ENCODE data around the gene RASGEF1C. TPM values are rescaled to one million over a fixed set of nuclear protein-coding genes. Genes with fewer than 3 reads are reported as not detected.

Gene RASGEF1C
- total RNA-seq (2014; rRNA removed; shearing (Covaris generic); ENCODE audit: low replicate concordance): not detected in 2 replicates

GRCh38 chr5:180209137-180209581 lies at the start of gene RASGEF1C:
RASGEF1C (minus strand) TSS chr5:180209211; CDS start chr5:180138052, 71,159 bp downstream.
- Histone ChIP-seq H4K20me1 (ENCODE audit: insufficient read depth, low read depth, low read length) (no peaks in the 10 kb centered on the region), H3K4me1 (ENCODE audit: low read length) (no peaks in the 10 kb centered on the region), H3K79me2 (ENCODE audit: low read length) (no peaks in the 10 kb centered on the region), H3K27ac (ENCODE audit: low read length) (no peak within 1 kb of the TSS), H3K9ac (ENCODE audit: low read length) (no peak within 1 kb of the TSS), H3K4me2 (ENCODE audit: low read depth, low read length, poor library complexity, severe bottlenecking) (no peak within 1 kb of the TSS), H3K27me3 (ENCODE audit: low read length) (no peaks in the 10 kb centered on the region), H3K4me3 (ENCODE audit: low read length) (no peak within 1 kb of the TSS), H3K9me3 (ENCODE audit: low read length) (no peaks in the 10 kb centered on the region), H3K36me3 (ENCODE audit: insufficient read depth, low read length) (no peaks in the 10 kb centered on the region), H3K9me2 (replicated peaks; ENCODE audit: insufficient read depth, low read length) (no peaks in the 10 kb centered on the region), H2AFZ (ENCODE audit: low read length) (no peak within 1 kb of the TSS)
- DNase-seq: no peak

DNA sequence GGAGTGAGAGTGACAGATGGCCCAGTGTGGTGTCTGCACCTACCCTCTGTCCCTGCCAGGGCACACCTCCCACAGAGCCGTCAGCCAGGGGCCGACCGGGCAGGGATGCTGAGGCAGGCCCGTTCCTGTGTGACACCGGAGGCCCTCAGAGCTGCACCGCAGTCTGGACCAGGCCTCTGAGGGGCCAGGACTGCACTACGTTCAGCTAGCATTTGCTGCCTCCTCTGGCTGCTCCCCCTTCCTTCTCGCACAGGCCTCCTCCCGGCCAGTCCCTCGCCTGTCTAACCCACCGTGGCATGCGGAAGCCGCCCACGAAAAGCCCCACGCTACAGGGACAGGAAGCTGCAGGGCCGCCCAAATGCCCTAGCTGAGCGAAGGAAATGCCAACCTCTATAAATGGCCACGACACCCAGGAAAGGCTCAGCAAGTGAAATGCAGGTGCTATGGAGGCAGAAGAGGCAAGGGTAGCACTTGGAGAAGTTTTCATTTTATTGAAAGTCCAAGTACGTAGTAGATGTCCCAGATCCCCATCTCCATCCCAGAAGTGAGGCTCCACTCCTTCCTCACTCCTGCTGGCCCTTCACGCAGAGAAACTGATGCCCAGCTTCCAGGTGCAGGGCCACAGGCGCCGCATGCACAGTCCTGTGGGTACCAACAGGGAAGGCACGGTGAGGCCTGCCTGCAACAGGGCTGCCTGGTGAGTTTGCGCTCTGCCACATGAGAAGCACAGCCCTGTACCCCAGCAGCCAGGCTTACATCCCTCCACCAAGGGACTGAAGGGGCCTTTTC lies 44.2 kb upstream of the RASGEF1C start:
- no peak for DNase-seq
- no peaks in the 10 kb centered on the region for H3K4me1 ChIP-seq (ENCODE audit: low read length)
- H3K4me3 ChIP-seq (ENCODE audit: low read length): no peak overlapping the region
- peaks cover 38% of the 10 kb centered on the region for H3K9me3 ChIP-seq (ENCODE audit: low read length)
- peaks cover 71% of the 10 kb centered on the region for H3K36me3 ChIP-seq (ENCODE audit: insufficient read depth, low read length)
- H3K4me2 ChIP-seq (ENCODE audit: low read depth, low read length, poor library complexity, severe bottlenecking): no peak overlapping the region
- H3K27me3 ChIP-seq (ENCODE audit: low read length): no peaks in the 10 kb centered on the region
- H2AFZ ChIP-seq (ENCODE audit: low read length): no peak overlapping the region
- no peak overlapping the region for H3K27ac ChIP-seq (ENCODE audit: low read length)
- no peaks in the 10 kb centered on the region for H3K9me2 ChIP-seq (replicated peaks; ENCODE audit: insufficient read depth, low read length)
- no peak overlapping the region for H3K9ac ChIP-seq (ENCODE audit: low read length)
- no peaks in the 10 kb centered on the region for H4K20me1 ChIP-seq (ENCODE audit: insufficient read depth, low read depth, low read length)
- no peaks in the 10 kb centered on the region for H3K79me2 ChIP-seq (ENCODE audit: low read length)

- no peak for DNase-seq
- no peaks in the 10 kb centered on the region for H3K79me2 ChIP-seq (ENCODE audit: low read length)
- H3K4me2 ChIP-seq (ENCODE audit: low read depth, low read length, poor library complexity, severe bottlenecking): no peak overlapping the region
- H3K4me1 ChIP-seq (ENCODE audit: low read length): no peaks in the 10 kb centered on the region
- no peaks in the 10 kb centered on the region for H4K20me1 ChIP-seq (ENCODE audit: insufficient read depth, low read depth, low read length)
- peaks cover 71% of the 10 kb centered on the region for H3K36me3 ChIP-seq (ENCODE audit: insufficient read depth, low read length)
- no peak overlapping the region for H3K9ac ChIP-seq (ENCODE audit: low read length)
- H3K9me2 ChIP-seq (replicated peaks; ENCODE audit: insufficient read depth, low read length): no peaks in the 10 kb centered on the region
- H3K27me3 ChIP-seq (ENCODE audit: low read length): no peaks in the 10 kb centered on the region
- H3K9me3 ChIP-seq (ENCODE audit: low read length): peaks cover 25% of the 10 kb centered on the region
- no peak overlapping the region for H3K4me3 ChIP-seq (ENCODE audit: low read length)
- H3K27ac ChIP-seq (ENCODE audit: low read length): no peak overlapping the region
- H2AFZ ChIP-seq (ENCODE audit: low read length): no peak overlapping the region
Observed at GRCh38 chr5:180251887-180252286, 42.9 kb upstream of the RASGEF1C start.

DNA sequence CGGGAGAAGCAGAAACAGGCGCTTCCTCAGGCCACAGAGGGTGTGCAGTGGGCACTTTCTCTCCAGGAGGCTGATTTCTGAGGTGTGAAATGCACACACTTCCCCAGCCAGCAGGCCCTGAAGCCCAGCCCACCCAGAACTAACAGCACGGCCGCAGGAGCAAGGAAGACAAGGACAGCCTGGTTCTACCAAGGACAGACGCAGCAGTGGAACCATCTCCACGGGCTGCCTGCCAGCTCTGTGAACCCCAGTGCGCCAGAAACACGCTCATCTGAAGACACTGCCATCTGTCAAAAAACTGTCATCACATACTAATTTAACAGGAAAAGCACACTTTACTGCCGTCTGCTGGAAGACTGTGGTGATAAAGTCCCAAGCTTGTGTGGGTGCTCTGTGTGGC lies 42.1 kb upstream of the RASGEF1C start:
- Histone ChIP-seq H3K9ac (ENCODE audit: low read length) (no peak overlapping the region), H4K20me1 (ENCODE audit: insufficient read depth, low read depth, low read length) (no peaks in the 10 kb centered on the region), H3K4me3 (ENCODE audit: low read length) (no peak overlapping the region), H3K36me3 (ENCODE audit: insufficient read depth, low read length) (peaks cover 74% of the 10 kb centered on the region), H3K79me2 (ENCODE audit: low read length) (no peaks in the 10 kb centered on the region), H3K27ac (ENCODE audit: low read length) (no peak overlapping the region), H3K9me3 (ENCODE audit: low read length) (peaks cover 25% of the 10 kb centered on the region), H2AFZ (ENCODE audit: low read length) (no peak overlapping the region), H3K27me3 (ENCODE audit: low read length) (no peaks in the 10 kb centered on the region), H3K4me1 (ENCODE audit: low read length) (no peaks in the 10 kb centered on the region), H3K9me2 (replicated peaks; ENCODE audit: insufficient read depth, low read length) (no peaks in the 10 kb centered on the region), H3K4me2 (ENCODE audit: low read depth, low read length, poor library complexity, severe bottlenecking) (no peak overlapping the region)
- no peak for DNase-seq

DNA sequence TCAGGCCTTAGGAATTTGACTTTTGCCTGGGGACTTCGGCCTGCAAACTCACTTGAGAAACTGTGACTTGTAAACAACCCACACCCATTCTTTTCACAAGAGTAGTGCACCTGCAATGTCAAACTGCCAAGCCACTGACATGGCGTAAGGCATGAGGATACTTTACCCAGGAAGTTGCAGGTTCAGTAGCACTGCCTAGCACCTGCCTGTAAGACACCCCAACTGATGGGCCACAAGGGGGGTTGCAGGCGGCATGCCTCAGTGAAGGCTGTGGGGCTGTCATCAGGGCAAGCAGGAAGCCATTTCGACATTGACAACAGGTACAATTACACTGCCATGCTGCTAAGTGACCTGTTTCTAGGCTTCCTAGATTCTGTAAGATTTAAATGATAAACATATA lies 41.3 kb upstream of the RASGEF1C start:
- H2AFZ ChIP-seq (ENCODE audit: low read length): no peak overlapping the region
- no peaks in the 10 kb centered on the region for H3K79me2 ChIP-seq (ENCODE audit: low read length)
- H3K36me3 ChIP-seq (ENCODE audit: insufficient read depth, low read length): peaks cover 75% of the 10 kb centered on the region
- H3K4me3 ChIP-seq (ENCODE audit: low read length): no peak overlapping the region
- no peaks in the 10 kb centered on the region for H3K4me1 ChIP-seq (ENCODE audit: low read length)
- no peak for DNase-seq
- no peaks in the 10 kb centered on the region for H3K27me3 ChIP-seq (ENCODE audit: low read length)
- no peaks in the 10 kb centered on the region for H4K20me1 ChIP-seq (ENCODE audit: insufficient read depth, low read depth, low read length)
- peaks cover 21% of the 10 kb centered on the region for H3K9me3 ChIP-seq (ENCODE audit: low read length)
- no peaks in the 10 kb centered on the region for H3K9me2 ChIP-seq (replicated peaks; ENCODE audit: insufficient read depth, low read length)
- no peak overlapping the region for H3K27ac ChIP-seq (ENCODE audit: low read length)
- no peak overlapping the region for H3K9ac ChIP-seq (ENCODE audit: low read length)
- H3K4me2 ChIP-seq (ENCODE audit: low read depth, low read length, poor library complexity, severe bottlenecking): no peak overlapping the region

DNA sequence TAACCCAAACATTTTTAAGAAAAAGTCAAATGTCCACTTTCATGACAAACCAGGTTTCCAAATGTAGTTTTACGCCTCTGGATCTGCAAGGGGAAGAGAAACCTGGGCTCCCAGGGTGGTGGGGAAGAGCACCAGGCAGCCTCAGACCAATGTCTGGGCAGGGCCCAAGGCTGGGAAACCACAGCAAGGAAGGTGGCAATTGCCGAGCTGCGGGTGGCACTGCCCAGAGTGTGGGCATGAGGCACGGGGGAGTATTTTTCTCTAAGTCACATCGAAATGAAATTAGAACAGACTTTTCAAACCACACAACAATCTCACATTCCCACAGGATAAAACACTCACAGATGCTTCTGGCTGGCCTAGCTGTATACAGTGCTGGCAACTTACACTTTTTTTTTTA lies 32.6 kb upstream of the RASGEF1C start:
- peaks cover 63% of the 10 kb centered on the region for H3K36me3 ChIP-seq (ENCODE audit: insufficient read depth, low read length)

DNA sequence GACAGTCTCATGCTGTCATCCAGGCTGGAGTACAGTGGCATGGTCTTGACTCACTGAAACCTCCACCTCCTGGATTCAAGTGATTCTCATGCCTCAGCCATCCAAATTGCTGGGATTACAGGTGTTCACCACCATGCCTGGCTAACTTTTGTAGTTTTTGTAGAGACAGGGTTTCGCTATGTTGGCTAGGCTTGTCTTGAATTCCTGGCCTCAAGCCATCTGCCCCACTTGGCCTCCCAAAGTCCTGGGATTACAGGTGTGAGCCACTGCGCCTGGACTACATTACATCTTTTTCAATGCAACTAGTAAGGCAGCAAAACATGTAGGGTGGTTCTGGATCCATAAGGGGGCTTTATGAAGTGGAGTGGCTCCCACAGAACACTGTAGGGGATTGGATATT lies 29.6 kb upstream of the RASGEF1C start:
- no peaks in the 10 kb centered on the region for H4K20me1 ChIP-seq (ENCODE audit: insufficient read depth, low read depth, low read length)
- no peak for DNase-seq
- no peaks in the 10 kb centered on the region for H3K79me2 ChIP-seq (ENCODE audit: low read length)
- peaks cover 71% of the 10 kb centered on the region for H3K36me3 ChIP-seq (ENCODE audit: insufficient read depth, low read length)
- no peak overlapping the region for H3K4me2 ChIP-seq (ENCODE audit: low read depth, low read length, poor library complexity, severe bottlenecking)
- H3K9ac ChIP-seq (ENCODE audit: low read length): no peak overlapping the region
- no peaks in the 10 kb centered on the region for H3K27me3 ChIP-seq (ENCODE audit: low read length)
- H2AFZ ChIP-seq (ENCODE audit: low read length): no peak overlapping the region
- no peaks in the 10 kb centered on the region for H3K9me3 ChIP-seq (ENCODE audit: low read length)
- no peaks in the 10 kb centered on the region for H3K9me2 ChIP-seq (replicated peaks; ENCODE audit: insufficient read depth, low read length)
- no peak overlapping the region for H3K4me3 ChIP-seq (ENCODE audit: low read length)
- H3K27ac ChIP-seq (ENCODE audit: low read length): no peak overlapping the region
- H3K4me1 ChIP-seq (ENCODE audit: low read length): no peaks in the 10 kb centered on the region

More for the DNA sequence above, 32.6 kb upstream of the RASGEF1C start:
- no peaks in the 10 kb centered on the region for H3K79me2 ChIP-seq (ENCODE audit: low read length)
- no peak overlapping the region for H3K27ac ChIP-seq (ENCODE audit: low read length)
- H3K4me1 ChIP-seq (ENCODE audit: low read length): no peaks in the 10 kb centered on the region
- H4K20me1 ChIP-seq (ENCODE audit: insufficient read depth, low read depth, low read length): no peaks in the 10 kb centered on the region
- H2AFZ ChIP-seq (ENCODE audit: low read length): no peak overlapping the region
- H3K9me2 ChIP-seq (replicated peaks; ENCODE audit: insufficient read depth, low read length): no peaks in the 10 kb centered on the region
- H3K4me3 ChIP-seq (ENCODE audit: low read length): no peak overlapping the region
- H3K4me2 ChIP-seq (ENCODE audit: low read depth, low read length, poor library complexity, severe bottlenecking): no peak overlapping the region
- no peak overlapping the region for H3K9ac ChIP-seq (ENCODE audit: low read length)
- H3K9me3 ChIP-seq (ENCODE audit: low read length): no peaks in the 10 kb centered on the region
- no peaks in the 10 kb centered on the region for H3K27me3 ChIP-seq (ENCODE audit: low read length)
- no peak for DNase-seq

DNA sequence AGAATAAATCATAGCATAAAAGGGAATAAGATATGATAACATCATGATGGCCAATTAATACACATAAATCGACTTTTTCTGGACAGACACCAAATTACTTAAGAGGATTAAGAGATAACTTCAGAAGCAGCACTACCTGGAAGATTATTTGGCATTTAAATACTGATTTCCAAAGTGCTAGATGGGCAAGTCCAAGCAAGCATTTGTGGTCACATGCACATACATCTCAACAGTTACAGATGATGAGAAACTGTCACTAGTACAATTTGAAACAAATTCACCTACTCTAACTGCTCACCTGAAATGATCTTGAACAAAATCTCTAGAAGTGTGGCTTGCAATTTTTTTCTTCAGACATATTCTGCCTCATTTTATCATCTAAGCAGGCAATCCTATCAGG lies 26.8 kb upstream of the RASGEF1C start:
- Histone ChIP-seq H3K4me1 (ENCODE audit: low read length) (no peaks in the 10 kb centered on the region), H3K9ac (ENCODE audit: low read length) (no peak overlapping the region), H3K79me2 (ENCODE audit: low read length) (no peaks in the 10 kb centered on the region), H3K27ac (ENCODE audit: low read length) (no peak overlapping the region), H3K4me3 (ENCODE audit: low read length) (no peak overlapping the region), H3K27me3 (ENCODE audit: low read length) (no peaks in the 10 kb centered on the region), H2AFZ (ENCODE audit: low read length) (no peak overlapping the region), H3K9me3 (ENCODE audit: low read length) (no peaks in the 10 kb centered on the region), H3K4me2 (ENCODE audit: low read depth, low read length, poor library complexity, severe bottlenecking) (no peak overlapping the region), H3K36me3 (ENCODE audit: insufficient read depth, low read length) (peaks cover 62% of the 10 kb centered on the region), H3K9me2 (replicated peaks; ENCODE audit: insufficient read depth, low read length) (no peaks in the 10 kb centered on the region), H4K20me1 (ENCODE audit: insufficient read depth, low read depth, low read length) (no peaks in the 10 kb centered on the region)
- no peak for DNase-seq

All from Karpas-422 (cell line).